Common myeloid progenitor, CD34-positive (primary cell): ENCODE results near the gene NIF3L1.

Source experiments
- CTCF ChIA-PET: fragments of 350-600 bp; sonication (Branson Sonifier 250); formaldehyde crosslinking; loops from one replicate; lab custom pipeline; 2021; ENCODE audit warnings: antibody characterized with exemption; lab: Charles Lee
- POLR2A ChIA-PET: fragments of 350-600 bp; sonication (Branson Sonifier 250); formaldehyde crosslinking; loops from one replicate; lab custom pipeline; 2021; ENCODE audit warnings: antibody characterized with exemption; lab: Charles Lee
- DNase-seq, 3 donors: peaks; one replicate each; pipeline versions ENCODE4 v3.0.0 to v3.0.0-alpha.2; 2013
- H3K27ac ChIP-seq, 2 experiments: 1 replicate in 1 of 2; 2 replicates in 1 of 2; pipeline ENCODE4 v1.7.0; 2013; ENCODE audit warnings: inconsistent platforms in 2 of 2, low read length in 2 of 2, mild to moderate bottlenecking in 2 of 2, low read depth in 1 of 2, moderate library complexity in 1 of 2; ENCODE audit not compliant: severe bottlenecking in 2 of 2, insufficient read depth in 1 of 2, poor library complexity in 1 of 2
- H3K27me3 ChIP-seq, 5 experiments: replicated peaks in 2 of 5; 1 replicate in 3 of 5; 2 replicates in 2 of 5; pipeline versions ENCODE4 v1.6.1 to v1.7.0; 2013; ENCODE audit warnings: low read length in 4 of 5, mild to moderate bottlenecking in 2 of 5, moderate library complexity in 2 of 5, inconsistent platforms in 1 of 5; ENCODE audit not compliant: insufficient read depth in 5 of 5, control insufficient read depth in 4 of 5
- H3K36me3 ChIP-seq, 4 experiments: 1 replicate in 2 of 4; 2 replicates in 2 of 4; pipeline versions ENCODE4 v1.6.1 to v1.7.0; 2013; ENCODE audit warnings: low read length in 3 of 4, control low read depth in 1 of 4, mild to moderate bottlenecking in 1 of 4; ENCODE audit not compliant: control insufficient read depth in 4 of 4, insufficient read depth in 4 of 4
- H3K4me1 ChIP-seq, 4 experiments: 1 replicate in 3 of 4; 2 replicates in 1 of 4; pipeline versions ENCODE4 v1.6.1 to v1.7.1; 2013; ENCODE audit warnings: low read length in 3 of 4, mild to moderate bottlenecking in 3 of 4, control low read depth in 1 of 4, inconsistent platforms in 1 of 4, moderate library complexity in 1 of 4; ENCODE audit not compliant: control insufficient read depth in 4 of 4, insufficient read depth in 4 of 4; ENCODE audit errors: control extremely low read depth in 1 of 4
- H3K4me3 ChIP-seq, 7 experiments: 1 replicate in 4 of 7; 2 replicates in 3 of 7; pipeline versions ENCODE4 v1.5.1 to v1.7.0; 2013; ENCODE audit warnings: mild to moderate bottlenecking in 7 of 7, low read length in 6 of 7, moderate library complexity in 6 of 7, inconsistent platforms in 2 of 7, low read depth in 2 of 7, control low read depth in 1 of 7; ENCODE audit not compliant: insufficient read depth in 4 of 7, control insufficient read depth in 1 of 7; ENCODE audit errors: extremely low read depth in 1 of 7
- H3K9me3 ChIP-seq, 5 experiments: 1 replicate in 4 of 5; 2 replicates in 1 of 5; pipeline versions ENCODE4 v1.6.1 to v1.7.1; 2013; ENCODE audit warnings: low read length in 4 of 5, mild to moderate bottlenecking in 2 of 5, inconsistent platforms in 1 of 5, low read depth in 1 of 5, moderate library complexity in 1 of 5; ENCODE audit not compliant: control insufficient read depth in 4 of 5, insufficient read depth in 2 of 5; ENCODE audit errors: control extremely low read depth in 1 of 5
- WGBS: methylation state at CpG from one replicate; pipeline ENCODE4 v1.1.5; 2013; ENCODE audit not compliant: insufficient coverage; 5-methylcytosine and 5-hydroxymethylcytosine counted together

The NIF3L1 gene

DNA sequence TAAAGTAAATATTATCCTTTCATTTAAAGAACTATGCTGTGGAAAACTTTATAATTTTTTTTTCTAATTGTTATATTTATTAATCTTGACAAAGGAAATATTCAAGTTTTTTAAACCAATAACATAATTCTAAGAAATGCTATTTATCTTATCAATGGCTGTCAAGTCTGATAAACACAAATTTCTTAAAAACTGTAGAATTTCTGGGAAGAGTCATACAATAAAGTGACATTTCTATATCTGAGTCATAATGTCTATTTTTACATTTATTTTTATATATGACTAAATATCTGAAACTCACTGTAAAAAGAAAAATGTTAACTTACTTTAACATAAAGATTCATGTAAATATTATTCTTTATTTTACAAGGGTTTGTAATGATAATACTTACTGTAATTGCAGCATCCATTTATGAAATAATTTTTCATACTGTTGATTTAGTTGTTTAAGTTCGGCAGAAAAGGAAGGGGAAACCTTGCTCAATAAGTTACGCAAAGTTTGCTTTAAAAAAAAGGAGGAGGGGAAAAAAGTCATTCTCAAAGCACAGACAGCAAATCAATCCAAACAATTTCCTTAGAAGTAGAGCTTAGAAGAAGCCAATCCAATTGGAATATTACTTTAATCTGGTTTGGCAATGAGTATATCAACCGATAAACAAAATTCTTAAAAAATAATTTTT is 41.9 kb downstream of the NIF3L1 start:
- Histone ChIP-seq H3K27me3 (no peaks in the 10 kb centered on the region), H3K36me3 (peaks cover 19 to 74% (median 39%) of the 10 kb centered on the region in 4 experiments), H3K4me1 (peaks cover 0 to 4% (median 0%) of the 10 kb centered on the region in 4 experiments), H3K4me3 (no peak overlapping the region), H3K9me3 (no peaks in the 10 kb centered on the region), H3K27ac (no peak overlapping the region)
- POLR2A ChIA-PET, result no interaction called here
- CTCF ChIA-PET, result no interaction called here
- no CpG with 5 or more reads among the region's 3 CpGs for WGBS
- DNase-seq, result no peak

- no peaks in the 10 kb centered on the region for H3K9me3 ChIP-seq
- CTCF ChIA-PET, result interaction anchor here (0.8 to 1.4 kb wide), 3 partner anchors 13 to 18 kb away, joined by 3 to 5 read pairs (median 3); no protein-coding TSS in a partner anchor
- no peak for DNase-seq
- no peaks in the 10 kb centered on the region for H3K4me1 ChIP-seq
- POLR2A ChIA-PET, result interaction anchor here (1.0 kb wide), 1 partner anchor 8 kb away, joined by 4 read pairs; no protein-coding TSS in a partner anchor
- H3K27me3 ChIP-seq, result no peaks in the 10 kb centered on the region
- no peak overlapping the region for H3K27ac ChIP-seq
- H3K4me3 ChIP-seq, result no peak overlapping the region
- H3K36me3 ChIP-seq, result peaks cover 21 to 80% (median 53%) of the 10 kb centered on the region in 4 experiments
- 100% methylated on average over 1 of the region's 1 CpG for WGBS
Measured at GRCh38 chr2:200939832-200940231, 50.7 kb downstream of the NIF3L1 start.

- no peak overlapping the region for H3K4me3 ChIP-seq
- peaks cover 9 to 70% (median 45%) of the 10 kb centered on the region in 4 experiments for H3K36me3 ChIP-seq
- DNase-seq, result no peak
- ChIA-PET POLR2A (interaction anchor here (0.7 kb wide), 1 partner anchor 134 kb away, joined by 4 read pairs; no protein-coding TSS in a partner anchor), CTCF (interaction anchor here (1.3 kb wide), 1 partner anchor 14 kb away, joined by 4 read pairs; no protein-coding TSS in a partner anchor)
- H3K27me3 ChIP-seq, result no peaks in the 10 kb centered on the region
- H3K4me1 ChIP-seq, result no peaks in the 10 kb centered on the region
- 89% methylated on average over 1 of the region's 1 CpG for WGBS
- H3K9me3 ChIP-seq, result no peaks in the 10 kb centered on the region
- H3K27ac ChIP-seq, result no peak overlapping the region
Measured at GRCh38 chr2:200943527-200944105, 54.4 kb downstream of the NIF3L1 start.

DNA sequence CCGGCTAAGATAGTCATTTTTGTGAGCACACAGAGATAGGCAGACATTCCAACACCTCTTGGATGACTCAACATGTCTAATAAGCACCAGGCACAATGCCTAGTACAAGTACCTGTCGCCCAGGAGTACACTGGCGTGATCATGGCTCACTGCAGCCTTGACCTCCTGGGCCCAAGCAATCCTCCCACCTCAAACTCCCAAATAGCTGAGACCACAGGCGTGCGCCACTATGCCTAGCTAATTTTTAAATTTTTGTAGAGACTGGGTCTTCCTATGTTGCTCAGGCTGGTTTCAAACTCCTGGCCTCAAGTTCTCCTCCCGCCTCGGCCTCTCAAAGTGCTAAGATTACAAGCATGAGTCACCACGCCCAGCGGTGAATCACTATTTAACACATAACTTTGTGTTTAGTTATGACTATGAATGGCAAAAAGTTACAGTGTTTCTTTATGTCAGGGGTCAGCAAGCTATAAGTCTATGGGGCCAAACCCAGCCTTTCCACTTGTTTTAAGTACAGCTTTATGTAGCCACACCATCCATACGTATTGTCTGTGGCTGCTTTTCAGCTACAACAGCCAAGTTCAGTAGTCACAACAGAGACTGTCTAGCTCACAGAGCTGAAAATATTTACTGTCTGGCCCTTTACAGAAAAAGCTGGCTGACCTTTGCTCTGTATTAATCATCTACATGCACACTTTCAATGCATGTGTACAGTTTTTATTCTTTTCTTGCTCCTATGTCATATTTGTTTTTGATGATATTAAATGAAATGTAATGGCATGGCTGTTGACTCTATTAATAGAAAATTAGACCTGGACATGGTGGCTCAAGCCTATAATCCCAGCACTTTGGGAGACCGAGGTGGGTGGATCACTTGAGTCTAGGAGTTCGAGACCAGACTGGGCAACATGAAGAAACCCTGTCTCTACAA is 55.6 kb downstream of the NIF3L1 start:
- WGBS, result 94% methylated on average over 7 of the region's 12 CpGs
- Histone ChIP-seq H3K36me3 (peaks cover 4 to 71% (median 42%) of the 10 kb centered on the region in 4 experiments), H3K4me3 (no peak overlapping the region), H3K27ac (peak overlapping the region in 1 of 2 experiments; percentile 34), H3K27me3 (no peaks in the 10 kb centered on the region), H3K9me3 (no peaks in the 10 kb centered on the region), H3K4me1 (no peaks in the 10 kb centered on the region)
- DNase-seq, result no peak
- ChIA-PET CTCF (interaction anchor here (1.3 to 1.6 kb wide), 4 partner anchors 9 to 66 kb away, joined by 3 to 4 read pairs (median 4); no protein-coding TSS in a partner anchor), POLR2A (no interaction called here)

DNA sequence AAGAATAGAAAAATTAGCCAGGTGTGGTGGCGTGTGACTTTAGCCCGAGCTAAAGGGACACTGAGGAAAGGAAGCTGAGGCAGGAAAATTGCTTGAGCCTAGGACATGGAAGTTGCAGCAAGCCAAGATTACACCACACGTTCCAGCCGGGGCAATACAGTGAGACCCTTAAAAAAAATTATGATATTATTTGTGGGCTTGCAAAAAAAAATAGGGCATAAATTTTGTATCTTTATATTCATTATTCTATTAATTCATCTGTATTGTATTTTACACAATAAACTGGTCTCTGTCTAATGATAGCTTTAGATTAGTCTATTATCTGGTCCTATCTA is 56.2 kb downstream of the NIF3L1 start:
- Histone ChIP-seq H3K27ac (no peak overlapping the region), H3K36me3 (peaks cover 4 to 68% (median 39%) of the 10 kb centered on the region in 4 experiments)
- POLR2A ChIA-PET, result no interaction called here

GRCh38 chr2:200950378-200950777 is 61.2 kb downstream of the NIF3L1 start:
- H3K4me1 ChIP-seq, result no peaks in the 10 kb centered on the region
- WGBS, result no CpG with 5 or more reads among the region's 3 CpGs
- H3K27me3 ChIP-seq, result no peaks in the 10 kb centered on the region
- no peaks in the 10 kb centered on the region for H3K9me3 ChIP-seq
- DNase-seq, result no peak
- ChIA-PET POLR2A (no interaction called here), CTCF (interaction anchor here (0.9 to 1.4 kb wide), 4 partner anchors 10 to 208 kb away, joined by 3 to 8 read pairs (median 6); partner anchors contain the start of gene ORC2)
- no peak overlapping the region for H3K4me3 ChIP-seq
- H3K27ac ChIP-seq, result no peak overlapping the region
- H3K36me3 ChIP-seq, result peaks cover 3 to 66% (median 28%) of the 10 kb centered on the region in 4 experiments

More for the DNA sequence above, 56.2 kb downstream of the NIF3L1 start:
- Histone ChIP-seq H3K4me3 (no peak overlapping the region), H3K9me3 (no peaks in the 10 kb centered on the region), H3K4me1 (no peaks in the 10 kb centered on the region), H3K27me3 (no peaks in the 10 kb centered on the region)
- CTCF ChIA-PET, result interaction anchor here (1.3 to 1.6 kb wide), 3 partner anchors 8 to 65 kb away, joined by 3 to 4 read pairs (median 4); no protein-coding TSS in a partner anchor
- 100% methylated on average over 2 of the region's 4 CpGs for WGBS
- DNase-seq, result no peak
